Fibroblast of mammary gland (primary cell): ENCODE data around the gene MUC12.

ENCODE experiments used
- DNase-seq: peaks from one replicate; pipeline ENCODE4 v3.0.0-alpha.2; 2010; ENCODE audit warnings: low read depth
- H3K4me3 ChIP-seq: 2 replicates; pipeline ENCODE4 v1.5.1; 2011; ENCODE audit warnings: low read depth, mild to moderate bottlenecking, low read length, moderate library complexity; ENCODE audit not compliant: control insufficient read depth
- TF ChIP-seq, protein P1 (sequence below): conservative IDR thresholded peaks from 2 replicates; pipeline ENCODE4 v1.5.1; 2011; ENCODE audit warnings: low read depth, low read length, inconsistent platforms; ENCODE audit not compliant: control insufficient read depth, insufficient read depth

The MUC12 gene

DNA sequence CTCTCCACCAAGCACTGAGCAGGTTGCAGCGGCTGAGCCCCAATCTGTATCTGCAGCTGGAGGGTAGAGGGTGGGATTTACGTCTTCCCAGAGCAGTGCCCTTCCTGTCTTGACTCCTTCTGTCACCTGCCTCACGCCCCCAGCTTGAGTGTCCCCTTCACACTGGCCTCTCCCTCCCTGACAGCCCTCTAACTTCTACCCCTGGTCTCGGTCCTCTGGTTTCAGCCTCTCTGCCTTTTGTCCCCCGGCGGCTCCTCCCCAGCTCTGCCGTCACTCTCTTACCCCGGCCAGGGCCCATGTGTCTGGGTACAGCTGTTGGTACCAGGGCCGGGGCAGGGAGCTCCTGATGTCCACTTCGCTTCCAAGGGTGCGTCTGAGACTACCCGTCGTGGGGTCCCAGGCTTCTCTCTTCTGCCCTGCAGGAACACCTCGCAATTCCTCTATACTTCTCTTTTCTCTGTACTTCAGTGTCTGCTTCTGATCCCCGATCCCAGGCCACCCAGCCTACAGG lies 19.4 kb upstream of the MUC12 start:
- no peak for DNase-seq
- H3K4me3 ChIP-seq = no peak overlapping the region
- TF ChIP-seq, protein P1, sequence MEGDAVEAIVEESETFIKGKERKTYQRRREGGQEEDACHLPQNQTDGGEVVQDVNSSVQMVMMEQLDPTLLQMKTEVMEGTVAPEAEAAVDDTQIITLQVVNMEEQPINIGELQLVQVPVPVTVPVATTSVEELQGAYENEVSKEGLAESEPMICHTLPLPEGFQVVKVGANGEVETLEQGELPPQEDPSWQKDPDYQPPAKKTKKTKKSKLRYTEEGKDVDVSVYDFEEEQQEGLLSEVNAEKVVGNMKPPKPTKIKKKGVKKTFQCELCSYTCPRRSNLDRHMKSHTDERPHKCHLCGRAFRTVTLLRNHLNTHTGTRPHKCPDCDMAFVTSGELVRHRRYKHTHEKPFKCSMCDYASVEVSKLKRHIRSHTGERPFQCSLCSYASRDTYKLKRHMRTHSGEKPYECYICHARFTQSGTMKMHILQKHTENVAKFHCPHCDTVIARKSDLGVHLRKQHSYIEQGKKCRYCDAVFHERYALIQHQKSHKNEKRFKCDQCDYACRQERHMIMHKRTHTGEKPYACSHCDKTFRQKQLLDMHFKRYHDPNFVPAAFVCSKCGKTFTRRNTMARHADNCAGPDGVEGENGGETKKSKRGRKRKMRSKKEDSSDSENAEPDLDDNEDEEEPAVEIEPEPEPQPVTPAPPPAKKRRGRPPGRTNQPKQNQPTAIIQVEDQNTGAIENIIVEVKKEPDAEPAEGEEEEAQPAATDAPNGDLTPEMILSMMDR = no peak

DNA sequence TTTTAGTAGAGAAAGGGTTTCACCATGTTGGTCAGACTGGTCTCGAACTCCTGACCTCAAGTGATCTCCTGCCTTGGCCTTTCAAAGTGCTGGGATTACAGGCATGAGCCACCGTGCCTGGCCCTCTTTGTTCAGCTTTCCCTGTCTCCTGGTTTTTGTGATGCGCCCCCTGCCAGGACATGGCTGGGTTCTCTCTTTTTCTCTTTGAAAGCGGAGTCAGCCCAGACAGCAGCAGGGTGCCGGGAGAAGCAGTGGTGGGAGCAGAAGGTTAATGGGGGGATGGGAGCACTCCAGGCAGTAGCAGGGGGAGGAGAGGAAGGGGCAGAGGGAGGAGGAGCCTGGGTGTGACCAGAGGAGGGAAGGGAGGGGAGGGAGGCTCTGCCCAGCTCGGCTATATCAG lies 18.2 kb upstream of the MUC12 start:
- DNase-seq = no peak
- H3K4me3 ChIP-seq = no peak overlapping the region
- TF ChIP-seq, protein P1 = no peak

DNA sequence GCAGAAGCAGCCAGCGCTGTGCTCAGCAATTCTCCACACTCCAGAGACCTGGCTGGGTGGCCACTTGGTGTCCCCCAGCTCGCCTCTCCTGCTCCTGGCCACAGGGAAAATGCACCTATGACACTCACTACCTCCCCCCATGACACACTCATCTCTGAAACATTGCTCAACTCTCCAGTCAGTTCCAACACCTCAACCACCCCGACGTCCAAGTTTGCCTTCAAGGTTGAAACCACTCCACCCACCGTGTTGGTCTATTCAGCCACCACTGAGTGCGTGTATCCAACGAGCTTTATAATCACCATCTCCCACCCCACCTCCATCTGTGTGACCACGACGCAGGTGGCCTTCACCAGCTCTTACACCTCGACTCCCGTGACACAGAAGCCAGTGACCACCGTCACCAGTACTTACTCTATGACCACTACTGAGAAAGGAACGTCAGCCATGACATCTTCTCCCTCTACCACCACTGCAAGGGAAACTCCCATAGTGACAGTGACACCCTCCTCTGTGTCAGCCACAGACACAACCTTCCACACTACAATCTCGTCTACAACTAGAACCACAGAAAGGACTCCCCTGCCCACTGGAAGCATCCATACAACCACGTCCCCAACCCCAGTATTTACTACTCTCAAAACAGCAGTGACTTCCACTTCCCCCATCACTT lies 17.3 kb upstream of the MUC12 start:
- no peak for DNase-seq

DNA sequence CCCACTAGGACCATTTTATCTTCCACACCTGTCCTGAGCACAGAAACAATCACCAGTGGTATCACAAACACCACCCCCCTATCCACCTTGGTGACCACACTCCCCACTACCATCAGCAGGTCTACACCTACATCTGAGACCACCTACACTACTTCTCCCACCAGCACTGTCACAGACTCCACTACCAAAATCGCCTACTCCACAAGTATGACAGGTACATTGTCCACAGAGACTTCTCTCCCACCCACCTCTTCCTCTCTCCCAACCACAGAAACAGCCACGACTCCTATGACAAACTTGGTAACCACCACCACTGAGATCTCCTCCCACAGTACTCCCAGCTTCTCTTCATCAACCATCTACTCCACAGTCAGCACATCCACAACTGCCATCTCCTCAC lies 16.7 kb upstream of the MUC12 start:
- TF ChIP-seq, protein P1 = no peak
- DNase-seq = no peak
- H3K4me3 ChIP-seq = no peak overlapping the region

More for the DNA sequence above, 17.3 kb upstream of the MUC12 start:
- TF ChIP-seq, protein P1 = no peak
- H3K4me3 ChIP-seq = no peak overlapping the region

DNA sequence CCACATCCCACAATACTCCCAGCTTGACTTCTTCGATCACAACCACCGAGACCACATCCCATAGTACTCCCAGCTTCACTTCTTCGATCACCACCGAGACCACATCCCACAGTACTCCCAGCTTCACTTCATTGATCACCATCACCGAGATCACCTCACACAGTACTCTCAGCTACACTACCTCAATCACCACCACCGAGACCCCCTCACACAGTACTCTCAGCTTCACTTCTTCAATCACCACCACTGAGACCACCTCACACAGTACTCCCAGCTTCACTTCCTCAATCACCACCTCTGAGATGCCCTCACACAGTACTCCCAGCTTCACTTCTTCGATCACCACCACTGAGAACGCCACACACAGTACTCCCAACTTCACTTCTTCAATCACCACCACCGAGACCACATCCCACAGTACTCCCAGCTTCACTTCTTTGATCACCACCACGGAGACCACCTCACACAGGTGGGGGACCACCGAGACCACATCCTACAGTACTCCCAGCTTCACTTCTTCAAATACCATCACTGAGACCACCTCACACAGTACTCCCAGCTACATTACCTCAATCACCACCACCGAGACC lies 11.4 kb upstream of the MUC12 start:
- DNase-seq = no peak
- TF ChIP-seq, protein P1 = no peak
- H3K4me3 ChIP-seq = no peak overlapping the region

DNA sequence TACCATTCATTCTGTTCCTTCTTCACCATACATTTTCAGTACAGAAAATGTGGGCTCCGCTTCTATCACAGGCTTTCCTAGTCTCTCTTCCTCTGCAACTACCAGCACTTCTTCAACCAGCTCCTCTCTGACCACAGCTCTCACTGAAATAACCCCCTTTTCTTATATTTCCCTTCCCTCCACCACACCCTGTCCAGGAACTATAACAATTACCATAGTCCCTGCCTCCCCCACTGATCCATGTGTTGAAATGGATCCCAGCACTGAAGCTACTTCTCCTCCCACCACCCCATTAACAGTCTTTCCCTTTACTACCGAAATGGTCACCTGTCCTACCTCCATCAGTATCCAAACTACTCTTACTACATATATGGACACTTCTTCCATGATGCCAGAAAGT lies 9.5 kb upstream of the MUC12 start:
- H3K4me3 ChIP-seq = no peak overlapping the region
- TF ChIP-seq, protein P1 = no peak
- DNase-seq = no peak
